Mucosa of stomach (tissue), 1 donor: ENCODE results near the gene MARCHF3.

Source experiments
- H3K27me3 ChIP-seq: one replicate; pipeline ENCODE4 v1.7.0; 2013; ENCODE audit warnings: mild to moderate bottlenecking, low read length; ENCODE audit not compliant: control insufficient read depth, insufficient read depth
- H3K36me3 ChIP-seq: one replicate; pipeline ENCODE4 v1.7.0; 2013; ENCODE audit warnings: low read length; ENCODE audit not compliant: control insufficient read depth, insufficient read depth
- H3K4me1 ChIP-seq: one replicate; pipeline ENCODE4 v1.7.0; 2013; ENCODE audit warnings: mild to moderate bottlenecking, low read length; ENCODE audit not compliant: control insufficient read depth, insufficient read depth
- H3K4me3 ChIP-seq: one replicate; pipeline ENCODE4 v1.7.0; 2013; ENCODE audit warnings: low read length
- H3K9ac ChIP-seq: one replicate; pipeline ENCODE4 v1.7.0; 2013; ENCODE audit warnings: mild to moderate bottlenecking, low read length, moderate library complexity
- H3K9me3 ChIP-seq: one replicate; pipeline ENCODE4 v1.7.0; 2013; ENCODE audit warnings: mild to moderate bottlenecking, low read length, moderate library complexity; ENCODE audit not compliant: control insufficient read depth
- donor health status: Pancreatic carcinoma.

Gene MARCHF3

DNA sequence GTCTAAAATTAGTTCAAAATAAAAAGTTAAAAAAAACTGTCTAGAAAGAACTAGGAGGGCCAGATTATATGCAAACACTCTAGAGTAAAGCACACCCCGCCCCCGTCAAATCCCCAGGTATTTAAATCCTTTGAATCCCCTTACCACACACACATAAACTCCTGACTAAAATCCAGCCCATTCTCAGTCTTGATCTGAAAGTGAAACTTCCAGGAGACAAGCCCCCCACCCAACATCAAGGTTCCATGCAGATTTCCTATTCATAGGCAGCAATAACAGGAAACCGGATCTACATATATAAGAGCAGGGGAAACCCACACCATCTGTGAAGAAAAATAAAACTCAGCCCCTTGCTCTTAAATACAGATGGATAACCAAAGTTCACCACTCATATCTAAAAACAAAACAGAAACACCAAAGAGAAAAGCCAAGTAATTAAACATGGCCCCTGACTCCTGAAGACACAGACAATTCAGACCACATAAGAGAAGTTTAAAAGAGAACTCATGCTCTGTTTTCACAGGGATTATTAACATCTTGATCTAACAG is 42.3 kb downstream of the MARCHF3 start:
- no peaks in the 10 kb centered on the region for H3K36me3 ChIP-seq
- H3K27me3 ChIP-seq, result no peaks in the 10 kb centered on the region
- no peak overlapping the region for H3K4me3 ChIP-seq
- no peaks in the 10 kb centered on the region for H3K4me1 ChIP-seq
- H3K9me3 ChIP-seq, result no peaks in the 10 kb centered on the region
- no peak overlapping the region for H3K9ac ChIP-seq

GRCh38 chr5:126987271-126987899 is 43.0 kb downstream of the MARCHF3 start:
- H3K9me3 ChIP-seq, result no peaks in the 10 kb centered on the region
- H3K4me1 ChIP-seq, result no peaks in the 10 kb centered on the region

DNA sequence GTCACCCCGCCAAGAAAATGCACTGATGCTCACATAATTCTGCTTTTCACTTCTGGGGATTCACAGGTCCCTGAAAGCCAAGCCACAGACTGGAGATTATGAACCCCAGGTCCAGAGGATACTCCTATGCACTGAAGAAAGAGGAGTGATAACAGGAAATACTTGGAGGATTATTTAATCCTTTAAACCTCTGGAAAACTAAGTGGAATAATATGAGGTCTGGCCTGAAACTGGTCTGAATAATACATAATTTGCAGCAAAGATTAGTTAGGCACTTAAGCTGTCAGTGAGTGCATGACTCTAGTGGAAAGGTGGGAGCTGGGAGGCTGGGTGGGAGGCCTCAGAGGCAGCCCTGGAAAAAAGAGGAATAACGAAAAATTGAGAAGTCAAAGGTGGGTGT is 45.7 kb downstream of the MARCHF3 start:
- no peaks in the 10 kb centered on the region for H3K4me1 ChIP-seq

More at GRCh38 chr5:126987271-126987899, 43.0 kb downstream of the MARCHF3 start:
- no peak overlapping the region for H3K9ac ChIP-seq
- H3K4me3 ChIP-seq, result no peak overlapping the region
- no peaks in the 10 kb centered on the region for H3K36me3 ChIP-seq
- H3K27me3 ChIP-seq, result no peaks in the 10 kb centered on the region

DNA sequence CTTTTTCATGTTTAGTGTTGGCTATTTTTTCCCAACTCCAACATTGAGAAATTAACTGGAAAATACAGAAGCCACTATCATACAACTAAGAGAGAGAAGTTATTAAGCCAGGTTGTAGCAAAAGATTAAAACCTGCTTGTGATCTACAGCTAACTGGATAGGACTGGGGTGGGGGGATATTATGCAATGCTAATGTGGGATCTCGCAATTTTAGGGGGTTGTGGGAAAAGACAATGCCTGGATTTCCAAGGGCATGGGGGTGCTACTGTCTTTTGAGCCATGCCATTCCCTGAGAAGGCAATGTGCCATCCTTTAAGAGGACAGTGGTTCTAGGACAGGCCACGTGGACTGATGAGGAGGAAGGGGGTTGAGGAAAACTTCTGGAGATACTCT is 46.5 kb downstream of the MARCHF3 start:
- no peaks in the 10 kb centered on the region for H3K4me1 ChIP-seq

More for the DNA sequence above, 45.7 kb downstream of the MARCHF3 start:
- no peaks in the 10 kb centered on the region for H3K36me3 ChIP-seq
- H3K27me3 ChIP-seq, result no peaks in the 10 kb centered on the region
- no peak overlapping the region for H3K4me3 ChIP-seq
- no peaks in the 10 kb centered on the region for H3K9me3 ChIP-seq
- H3K9ac ChIP-seq, result no peak overlapping the region

GRCh38 chr5:126982926-126983873 is 47.2 kb downstream of the MARCHF3 start:
- Histone ChIP-seq H3K4me1 (no peaks in the 10 kb centered on the region), H3K9me3 (no peaks in the 10 kb centered on the region), H3K27me3 (no peaks in the 10 kb centered on the region), H3K36me3 (no peaks in the 10 kb centered on the region), H3K4me3 (no peak overlapping the region), H3K9ac (no peak overlapping the region)

More for the DNA sequence above, 46.5 kb downstream of the MARCHF3 start:
- no peaks in the 10 kb centered on the region for H3K36me3 ChIP-seq
- H3K9me3 ChIP-seq, result no peaks in the 10 kb centered on the region
- no peaks in the 10 kb centered on the region for H3K27me3 ChIP-seq
- H3K9ac ChIP-seq, result no peak overlapping the region
- H3K4me3 ChIP-seq, result no peak overlapping the region

DNA sequence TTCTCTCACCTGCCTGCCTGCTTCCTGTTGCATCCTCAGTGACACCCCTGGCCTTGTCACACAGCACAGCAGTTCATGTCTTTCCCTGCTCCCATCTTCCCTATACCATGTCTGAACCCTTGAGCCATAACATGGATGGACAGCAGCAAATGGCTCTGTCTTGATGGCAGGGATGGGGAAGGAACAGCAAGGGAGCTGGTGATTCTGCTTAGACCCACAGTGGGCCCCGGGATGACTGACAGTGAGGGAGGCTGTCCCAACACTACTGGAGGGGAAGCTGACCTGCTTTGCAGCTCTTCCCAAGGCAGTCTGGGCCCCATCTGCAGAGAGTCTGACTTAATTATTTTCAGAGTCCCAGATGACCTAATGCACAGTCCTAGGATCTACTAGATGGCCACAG is 48.2 kb downstream of the MARCHF3 start:
- Histone ChIP-seq H3K27me3 (no peaks in the 10 kb centered on the region), H3K36me3 (no peaks in the 10 kb centered on the region), H3K9ac (no peak overlapping the region), H3K4me3 (no peak overlapping the region), H3K9me3 (no peaks in the 10 kb centered on the region), H3K4me1 (no peaks in the 10 kb centered on the region)

GRCh38 chr5:126981701-126982100 is 48.7 kb downstream of the MARCHF3 start:
- H3K36me3 ChIP-seq, result no peaks in the 10 kb centered on the region
- no peaks in the 10 kb centered on the region for H3K27me3 ChIP-seq
- no peak overlapping the region for H3K9ac ChIP-seq
- H3K4me3 ChIP-seq, result no peak overlapping the region
- H3K9me3 ChIP-seq, result no peaks in the 10 kb centered on the region
- H3K4me1 ChIP-seq, result no peaks in the 10 kb centered on the region

DNA sequence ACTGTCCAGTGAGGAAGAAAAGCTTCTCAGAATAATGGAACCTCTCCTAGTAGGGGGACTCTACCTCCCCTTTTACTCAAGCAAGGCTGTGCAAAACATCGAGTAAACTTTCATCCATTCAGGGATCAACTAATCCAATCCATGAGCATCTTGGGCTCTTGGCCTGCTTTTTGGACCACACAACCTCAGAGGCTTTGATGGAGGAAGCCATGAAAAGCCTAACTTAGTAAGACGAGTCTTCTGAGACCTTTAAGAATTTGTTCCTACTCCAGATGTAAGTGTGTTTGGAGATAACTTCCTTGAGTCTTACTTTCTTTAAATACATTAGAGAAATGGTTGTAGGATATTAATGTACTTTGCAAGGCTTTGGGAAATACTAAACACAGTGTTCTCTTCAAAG is 49.1 kb downstream of the MARCHF3 start:
- H3K27me3 ChIP-seq, result no peaks in the 10 kb centered on the region
- no peaks in the 10 kb centered on the region for H3K4me1 ChIP-seq
- no peak overlapping the region for H3K9ac ChIP-seq
- H3K36me3 ChIP-seq, result no peaks in the 10 kb centered on the region
- H3K9me3 ChIP-seq, result no peaks in the 10 kb centered on the region
- H3K4me3 ChIP-seq, result no peak overlapping the region

- Histone ChIP-seq H3K36me3 (no peaks in the 10 kb centered on the region), H3K27me3 (no peaks in the 10 kb centered on the region), H3K4me3 (no peak overlapping the region), H3K4me1 (no peaks in the 10 kb centered on the region), H3K9me3 (no peaks in the 10 kb centered on the region), H3K9ac (no peak overlapping the region)
Observed at GRCh38 chr5:126978258-126978657, 52.1 kb downstream of the MARCHF3 start.

GRCh38 chr5:126976520-126977172 is 53.7 kb downstream of the MARCHF3 start:
- H3K4me1 ChIP-seq, result peaks cover 12% of the 10 kb centered on the region
- no peak overlapping the region for H3K4me3 ChIP-seq
- no peaks in the 10 kb centered on the region for H3K36me3 ChIP-seq
- no peak overlapping the region for H3K9ac ChIP-seq
- no peaks in the 10 kb centered on the region for H3K9me3 ChIP-seq
- no peaks in the 10 kb centered on the region for H3K27me3 ChIP-seq

DNA sequence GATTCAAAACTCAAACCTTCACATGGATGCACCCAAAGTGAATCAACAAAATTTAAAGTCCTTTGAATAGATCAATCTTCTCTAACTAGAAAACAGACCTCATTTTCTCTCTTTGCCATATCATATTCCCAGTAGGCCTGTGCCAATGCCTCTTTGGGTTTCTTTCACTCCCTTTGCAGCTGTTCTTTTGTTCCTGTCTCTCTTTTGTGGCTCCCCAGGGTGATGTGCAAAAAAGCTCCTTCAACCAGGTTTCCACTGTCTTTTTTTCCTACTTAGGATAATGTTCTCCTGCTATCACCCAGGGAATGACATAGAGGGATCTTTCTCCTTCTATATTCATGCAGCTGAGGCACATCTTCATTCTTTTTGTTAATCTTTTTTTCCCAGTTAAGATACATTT is 54.6 kb downstream of the MARCHF3 start:
- Histone ChIP-seq H3K36me3 (no peaks in the 10 kb centered on the region), H3K4me1 (peaks cover 15% of the 10 kb centered on the region), H3K9me3 (no peaks in the 10 kb centered on the region), H3K4me3 (no peak overlapping the region), H3K27me3 (no peaks in the 10 kb centered on the region), H3K9ac (no peak overlapping the region)

GRCh38 chr5:126973193-126973592 is 57.2 kb downstream of the MARCHF3 start:
- Histone ChIP-seq H3K27me3 (no peaks in the 10 kb centered on the region), H3K9me3 (no peaks in the 10 kb centered on the region)

More at GRCh38 chr5:126973193-126973592, 57.2 kb downstream of the MARCHF3 start:
- Histone ChIP-seq H3K9ac (no peak overlapping the region), H3K4me1 (peaks cover 15% of the 10 kb centered on the region), H3K36me3 (no peaks in the 10 kb centered on the region), H3K4me3 (no peak overlapping the region)
